Right lobe of liver (tissue), 6 donors: Measurements from ENCODE around the gene TRAF1. TPM values are rescaled to one million over a fixed set of nuclear protein-coding genes. Genes with fewer than 3 reads are reported as not detected.

Experiments
- ATAC-seq, 4 donors: fragments of 200-7000 bp; cut with Tn5 transposase; one replicate each; pipeline ENCODE4 v1.9.1; 2020; ENCODE audit warnings: mild to moderate bottlenecking in 4 of 4, moderate library complexity in 4 of 4
- DNase-seq, 3 donors: peaks; one replicate each; pipeline ENCODE4 v3.0.0-alpha.2; 2020
- H3K27ac ChIP-seq, 3 donors: fragments of 200-600 bp; one replicate each; pipeline ENCODE4 v1.8.0; 2022
- H3K27me3 ChIP-seq, 2 donors: fragments of 200-600 bp; one replicate each; pipeline ENCODE4 v1.8.0; 2022
- H3K36me3 ChIP-seq, 4 donors: fragments of 200-600 bp; sonication (generic) in 1 of 4; one replicate each; pipeline versions ENCODE4 v1.5.1 to v1.8.0; 2017 to 2022; ENCODE audit warnings: control low read depth in 1 of 4
- H3K4me1 ChIP-seq, 4 donors: fragments of 200-600 bp; sonication (generic) in 1 of 4; one replicate each; pipeline versions ENCODE4 v1.5.1 to v1.8.0; 2017 to 2022; ENCODE audit warnings: control low read depth in 1 of 4
- H3K4me3 ChIP-seq, 3 donors: fragments of 200-600 bp; one replicate each; pipeline ENCODE4 v1.8.0; 2022
- H3K9me3 ChIP-seq, 4 donors: fragments of 200-600 bp; sonication (generic) in 1 of 4; one replicate each; pipeline versions ENCODE4 v1.5.1 to v1.8.0; 2017 to 2022; ENCODE audit warnings: control low read depth in 1 of 4
- POLR2A ChIP-seq: fragments of 450-650 bp; IDR thresholded peaks from one replicate; pipeline ENCODE4 v1.6.1; 2017; ENCODE audit warnings: antibody characterized with exemption, mild to moderate bottlenecking
- WGBS: methylation state at CpG from one replicate; pipeline ENCODE4 v1.1.6; 2018; ENCODE audit warnings: low coverage, low lambda C conversion rate; ENCODE audit not compliant: insufficient coverage; ENCODE audit errors: missing lambda C conversion rate; 5-methylcytosine and 5-hydroxymethylcytosine counted together
- intact Hi-C, 2 donors: fragments of 100-400 bp; cut with DNase I; formaldehyde crosslinking; loops; one replicate each; pipeline versions ENCODE4 v1.11.2 to v1.14.1; 2022
- total RNA-seq, 6 experiments: library from RNA; depleted of rRNA in 2 of 6; stranded (reverse); fragments of >200 nt in 2 of 6; fragmentation: NEBNext Ultra II Directional in 3 of 6; extraction: Animal tissue kit (Norgen Biotek cat#: 25700) in 3 of 6; gene quantifications; one replicate each; pipeline versions ENCODE4 v1.1.0 to v1.2.4, GENCODE V29; 2016 to 2023
- TF ChIP-seq, protein P1 (sequence below), 4 donors: fragments of 200-600 bp in 3 of 4; fragments of 450-650 bp in 1 of 4; IDR thresholded peaks; one replicate each; pipeline versions ENCODE4 v1.5.1 to v1.8.0; 2016 to 2022; ENCODE audit warnings: antibody characterized with exemption in 4 of 4, mild to moderate bottlenecking in 2 of 4
- donor health status: DM: no; HTN: yes; CAD: no.
- donor health status: DM: no; HTN: no; CAD: no.
- donor health status: DM: no; HTN: no; CAD: no.
- donor health status: DM: no; HTN: yes; CAD: no.
- donor health status: DM: no; HTN: yes; CAD: no.

TRAF1 gene
- total RNA-seq, 6 experiments from 2014 or later = 0.99 to 2.5 (median 2.1) TPM

DNA sequence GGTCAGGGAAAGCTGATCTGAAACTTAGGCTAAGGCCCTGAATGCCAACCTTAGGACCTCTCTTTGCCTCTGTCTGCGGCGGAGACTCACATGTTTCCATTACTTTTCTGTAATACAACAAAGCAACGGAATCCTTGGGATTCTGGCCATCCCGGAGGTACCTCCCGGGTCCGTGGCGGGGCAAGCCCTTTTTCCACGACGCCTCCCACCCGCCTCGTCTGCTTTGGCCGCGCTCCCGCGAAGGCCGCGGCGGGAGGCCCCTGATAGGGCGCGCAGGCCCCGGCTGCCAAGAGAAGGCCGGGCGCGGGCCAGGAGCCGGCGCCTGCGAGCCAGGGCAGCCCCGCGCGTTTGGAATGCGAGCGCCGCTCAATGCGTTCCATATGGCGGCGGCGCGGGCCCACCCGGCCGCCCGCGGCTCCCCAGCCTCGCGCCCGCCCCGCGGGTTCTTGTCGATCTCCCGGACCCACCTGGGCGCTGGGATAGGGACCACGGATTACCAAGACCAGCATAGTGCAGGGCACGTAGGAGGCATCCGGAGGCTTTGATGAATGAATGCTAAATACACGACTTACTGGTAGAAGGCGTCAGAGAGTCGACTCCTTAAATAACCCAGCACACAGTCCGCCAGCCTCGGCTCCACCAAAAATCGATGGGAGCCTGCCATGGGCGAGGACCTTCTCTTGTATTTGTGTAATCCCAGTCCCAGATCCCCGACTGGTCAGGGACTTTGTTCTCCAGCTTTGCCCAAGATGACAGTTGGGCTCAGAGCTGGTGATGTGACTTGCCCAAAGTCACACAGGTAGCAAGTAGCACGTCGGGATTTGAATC is 32.1 kb downstream of the TRAF1 start:
- Histone ChIP-seq H3K4me1 (peaks cover 0 to 8% (median 0%) of the 10 kb centered on the region in 4 donors), H3K27ac (no peak overlapping the region), H3K36me3 (no peaks in the 10 kb centered on the region), H3K27me3 (no peaks in the 10 kb centered on the region), H3K9me3 (no peaks in the 10 kb centered on the region), H3K4me3 (no peak overlapping the region)
- no peak for DNase-seq
- 41% methylated on average over 21 of the region's 63 CpGs for WGBS
- TF ChIP-seq, protein P1, sequence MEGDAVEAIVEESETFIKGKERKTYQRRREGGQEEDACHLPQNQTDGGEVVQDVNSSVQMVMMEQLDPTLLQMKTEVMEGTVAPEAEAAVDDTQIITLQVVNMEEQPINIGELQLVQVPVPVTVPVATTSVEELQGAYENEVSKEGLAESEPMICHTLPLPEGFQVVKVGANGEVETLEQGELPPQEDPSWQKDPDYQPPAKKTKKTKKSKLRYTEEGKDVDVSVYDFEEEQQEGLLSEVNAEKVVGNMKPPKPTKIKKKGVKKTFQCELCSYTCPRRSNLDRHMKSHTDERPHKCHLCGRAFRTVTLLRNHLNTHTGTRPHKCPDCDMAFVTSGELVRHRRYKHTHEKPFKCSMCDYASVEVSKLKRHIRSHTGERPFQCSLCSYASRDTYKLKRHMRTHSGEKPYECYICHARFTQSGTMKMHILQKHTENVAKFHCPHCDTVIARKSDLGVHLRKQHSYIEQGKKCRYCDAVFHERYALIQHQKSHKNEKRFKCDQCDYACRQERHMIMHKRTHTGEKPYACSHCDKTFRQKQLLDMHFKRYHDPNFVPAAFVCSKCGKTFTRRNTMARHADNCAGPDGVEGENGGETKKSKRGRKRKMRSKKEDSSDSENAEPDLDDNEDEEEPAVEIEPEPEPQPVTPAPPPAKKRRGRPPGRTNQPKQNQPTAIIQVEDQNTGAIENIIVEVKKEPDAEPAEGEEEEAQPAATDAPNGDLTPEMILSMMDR (IDR thresholded peaks at IDR 0.05) = no peak
- TF ChIP-seq POLR2A = no peak
- ATAC-seq = peak; percentile 39 to 60 (median 50)
- intact Hi-C loops = no loop called here

DNA sequence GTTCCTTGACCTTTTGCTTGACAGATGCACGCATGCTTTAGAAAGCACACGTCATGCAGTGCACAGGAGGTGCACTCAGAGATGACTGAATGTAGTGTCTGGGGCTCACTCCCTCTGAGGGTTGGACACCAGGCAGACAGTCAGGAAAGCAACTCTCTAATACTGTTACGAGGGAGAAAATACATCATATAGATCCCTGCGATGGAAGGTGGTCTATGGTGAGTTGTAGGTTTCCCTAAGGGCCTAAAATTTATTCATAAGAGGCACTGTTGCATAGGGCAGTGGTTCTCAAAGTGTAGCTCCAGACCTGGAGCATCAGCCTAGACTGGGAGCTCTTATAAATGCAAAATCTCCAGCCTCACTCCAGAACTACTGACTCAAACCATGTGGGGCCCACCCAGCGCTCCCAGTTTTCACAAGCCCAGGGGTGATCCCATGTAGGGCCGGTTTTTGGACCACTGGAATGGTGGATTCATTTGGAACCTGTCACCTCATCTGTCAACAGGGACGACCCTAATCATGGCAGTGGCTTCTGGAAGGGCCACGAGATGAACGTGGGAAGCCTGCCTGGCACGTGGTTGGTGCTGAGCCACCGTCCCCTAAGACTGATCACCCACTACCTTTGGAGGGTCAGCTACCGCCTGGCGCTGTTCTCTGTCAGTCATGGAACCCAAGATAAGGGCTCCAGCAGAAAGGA is 32.8 kb downstream of the TRAF1 start:
- no peak overlapping the region for H3K4me3 ChIP-seq
- no peak for DNase-seq
- no peak overlapping the region for H3K27ac ChIP-seq
- no peaks in the 10 kb centered on the region for H3K27me3 ChIP-seq
- intact Hi-C loops = no loop called here
- no peak for ATAC-seq
- H3K4me1 ChIP-seq = peaks cover 0 to 8% (median 0%) of the 10 kb centered on the region in 4 donors
- WGBS = 91% methylated on average over 9 of the region's 13 CpGs
- H3K36me3 ChIP-seq = no peaks in the 10 kb centered on the region
- TF ChIP-seq, protein P1 (IDR thresholded peaks at IDR 0.05) = no peak
- TF ChIP-seq POLR2A = no peak
- no peaks in the 10 kb centered on the region for H3K9me3 ChIP-seq

DNA sequence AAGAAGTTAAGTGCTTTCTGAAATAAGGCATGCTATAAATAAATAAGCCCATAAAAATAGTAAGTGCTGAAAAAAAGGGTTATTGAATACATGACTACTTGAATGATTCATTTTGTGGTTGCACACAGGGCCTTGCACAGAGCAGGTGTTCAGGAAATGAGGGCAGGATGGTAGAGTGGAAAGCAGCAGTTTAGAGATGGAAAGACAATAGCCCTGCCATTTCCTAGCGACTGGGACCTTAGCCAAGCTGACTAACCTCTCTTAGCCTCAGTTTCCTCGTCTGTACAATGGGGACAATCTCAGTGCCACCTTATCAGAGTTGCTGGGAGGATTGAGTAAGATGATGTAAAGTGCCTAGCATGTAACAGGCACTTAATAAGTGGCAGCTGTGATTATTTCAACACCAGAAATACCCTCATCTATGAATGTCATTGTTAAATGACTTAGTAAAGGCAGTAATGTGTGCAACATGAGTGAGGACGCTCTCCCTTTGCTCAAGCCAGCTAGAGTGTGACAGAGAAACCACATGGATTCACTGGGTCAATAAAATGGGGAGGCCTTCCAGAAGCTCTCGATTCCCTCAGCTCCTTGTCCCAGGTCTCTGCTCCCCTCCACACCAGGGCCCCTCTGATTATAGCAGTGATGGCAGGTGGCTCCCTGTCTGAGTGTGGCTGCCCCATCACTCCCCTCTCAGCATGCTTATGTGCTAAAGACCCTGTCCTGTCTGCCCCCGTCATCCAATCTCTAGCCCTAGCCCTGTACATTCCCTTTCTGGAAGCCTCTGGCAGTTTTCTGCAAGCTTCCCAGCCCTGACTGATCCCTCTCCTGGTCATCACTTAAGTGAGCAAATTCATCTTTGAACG is 33.6 kb downstream of the TRAF1 start:
- intact Hi-C loops = no loop called here
- H3K4me3 ChIP-seq = no peak overlapping the region
- DNase-seq = no peak
- 40% methylated on average over 4 of the region's 6 CpGs for WGBS
- ATAC-seq = peak in 1 of 4 donors; percentile 26
- no peaks in the 10 kb centered on the region for H3K36me3 ChIP-seq
- H3K9me3 ChIP-seq = no peaks in the 10 kb centered on the region
- no peak for TF ChIP-seq POLR2A
- TF ChIP-seq, protein P1 (IDR thresholded peaks at IDR 0.05) = no peak
- H3K4me1 ChIP-seq = peaks cover 0 to 8% (median 0%) of the 10 kb centered on the region in 4 donors
- H3K27me3 ChIP-seq = no peaks in the 10 kb centered on the region
- H3K27ac ChIP-seq = no peak overlapping the region

DNA sequence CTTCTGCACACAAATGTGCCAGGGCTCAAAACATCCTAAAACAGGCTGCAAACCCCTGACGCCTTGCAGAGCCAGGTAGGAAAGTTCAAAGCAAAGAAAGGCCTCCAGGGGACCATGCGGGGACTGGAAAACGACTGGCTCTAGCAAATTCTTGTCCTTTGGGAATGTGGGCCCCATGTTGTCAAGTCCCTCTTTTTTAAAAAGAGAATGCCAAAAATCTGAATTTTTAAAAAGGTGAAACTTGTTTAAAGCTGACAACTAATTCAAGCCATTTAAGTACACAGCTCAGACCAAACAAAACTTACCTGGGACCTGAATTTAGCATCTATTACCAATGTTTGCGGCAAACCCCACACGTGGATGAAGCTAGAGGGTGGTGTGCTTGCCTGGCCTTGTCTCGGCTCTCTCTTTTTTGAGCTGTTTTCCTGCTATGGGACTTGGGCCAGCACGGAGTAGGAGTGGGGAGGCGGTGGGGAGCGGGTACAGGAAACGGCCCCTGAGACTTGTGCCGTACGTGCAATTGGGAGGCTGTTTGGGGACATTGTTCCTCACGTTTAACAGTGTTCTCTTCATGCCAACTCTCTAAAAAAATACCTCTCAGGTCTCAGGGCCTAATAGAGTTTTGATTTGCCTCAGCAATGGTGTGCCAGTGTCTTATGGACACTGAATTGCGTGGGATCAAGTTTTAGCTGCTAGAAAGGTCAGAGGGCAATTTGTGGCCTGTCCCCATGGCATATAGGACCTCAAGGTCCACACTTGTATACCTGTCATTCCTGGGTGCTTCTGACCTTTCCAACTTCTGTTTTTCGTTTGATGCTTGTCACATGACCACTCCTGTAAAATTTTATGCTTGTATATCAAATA is 34.5 kb downstream of the TRAF1 start:
- Histone ChIP-seq H3K9me3 (no peaks in the 10 kb centered on the region), H3K27ac (no peak overlapping the region), H3K4me1 (peaks cover 0 to 8% (median 0%) of the 10 kb centered on the region in 4 donors), H3K4me3 (no peak overlapping the region), H3K27me3 (no peaks in the 10 kb centered on the region), H3K36me3 (no peaks in the 10 kb centered on the region)
- intact Hi-C loops = no loop called here
- no peak for DNase-seq
- WGBS = 68% methylated on average over 12 of the region's 15 CpGs
- no peak for ATAC-seq
- TF ChIP-seq, protein P1 (IDR thresholded peaks at IDR 0.05) = no peak
- TF ChIP-seq POLR2A = no peak
